Fibroblast of lung (primary cell): ENCODE results near the gene MYO10. TPM values are rescaled to one million over a fixed set of nuclear protein-coding genes. Genes with fewer than 3 reads are reported as not detected.
A peak's percentile ranks its signal among the peaks of the same experiment; 100 is the strongest.

Experiments used
- DNase-seq, 2 donors: peaks; one replicate each; pipeline versions ENCODE4 v3.0.0 to v3.0.0-alpha.2; 2010; ENCODE audit warnings: low read depth in 2 of 2
- H2AFZ ChIP-seq: 2 replicates; pipeline ENCODE4 v1.5.1; 2012; ENCODE audit warnings: low read length, control low read depth, inconsistent platforms
- H3K27ac ChIP-seq: 2 replicates; pipeline ENCODE4 v1.5.1; 2011; ENCODE audit warnings: low read length, control low read depth; ENCODE audit not compliant: insufficient read depth
- H3K27me3 ChIP-seq: 2 replicates; pipeline ENCODE4 v1.5.1; 2011; ENCODE audit warnings: mild to moderate bottlenecking, low read length; ENCODE audit not compliant: control insufficient read depth, insufficient read depth
- H3K36me3 ChIP-seq: 2 replicates; pipeline ENCODE4 v1.5.1; 2011; ENCODE audit warnings: low read length; ENCODE audit not compliant: control insufficient read depth, insufficient read depth
- H3K4me1 ChIP-seq: 2 replicates; pipeline ENCODE4 v1.5.1; 2011; ENCODE audit warnings: low read length; ENCODE audit not compliant: control insufficient read depth, insufficient read depth; ENCODE audit errors: extremely low read depth
- H3K4me2 ChIP-seq: 2 replicates; pipeline ENCODE4 v1.5.1; 2011; ENCODE audit warnings: low read length, control low read depth; ENCODE audit not compliant: insufficient read depth; ENCODE audit errors: extremely low read depth
- H3K4me3 ChIP-seq, 4 experiments: fragments of 200-600 bp in 1 of 4; sonication (generic) in 1 of 4; replicated peaks in 1 of 4; 2 replicates each; pipeline ENCODE4 v1.5.1; 2011 to 2016; ENCODE audit warnings: low read length in 4 of 4, low read depth in 3 of 4, mild to moderate bottlenecking in 3 of 4, control low read depth in 2 of 4, inconsistent platforms in 1 of 4, mixed read lengths in 1 of 4; ENCODE audit not compliant: insufficient read depth in 1 of 4; ENCODE audit errors: control extremely low read depth in 1 of 4
- H3K79me2 ChIP-seq: 2 replicates; pipeline ENCODE4 v1.5.1; 2012; ENCODE audit warnings: mild to moderate bottlenecking, low read length, inconsistent platforms; ENCODE audit not compliant: control insufficient read depth, insufficient read depth
- H3K9ac ChIP-seq: 2 replicates; pipeline ENCODE4 v1.5.1; 2011; ENCODE audit warnings: mild to moderate bottlenecking, low read length, control low read depth; ENCODE audit not compliant: insufficient read depth
- H3K9me3 ChIP-seq: 2 replicates; pipeline ENCODE4 v1.5.1; 2012; ENCODE audit warnings: low read depth, low read length; ENCODE audit not compliant: control insufficient read depth, insufficient read depth
- H4K20me1 ChIP-seq: 2 replicates; pipeline ENCODE4 v1.5.1; 2011; ENCODE audit warnings: low read length; ENCODE audit not compliant: control insufficient read depth, insufficient read depth; ENCODE audit errors: extremely low read depth
- EZH2 ChIP-seq: IDR thresholded peaks from 2 replicates; pipeline ENCODE4 v1.5.1; 2012; ENCODE audit warnings: low read length, control low read depth, mild to moderate bottlenecking; ENCODE audit errors: missing control alignments
- polyA plus RNA-seq, 2 donors: library from polyadenylated mRNA; depleted of rRNA in 1 of 2; stranded (reverse) in 1 of 2; unstranded in 1 of 2; fragments of >200 nt; gene quantifications; 2 replicates each; pipeline ENCODE4 v1.2.1, GENCODE V29; 2011 to 2012; ENCODE audit warnings: missing spikeins in 1 of 2
- total RNA-seq: library from RNA; depleted of rRNA; stranded (reverse); fragments of >200 nt; gene quantifications from 2 replicates; pipeline ENCODE4 v1.2.1, GENCODE V29; 2014
- TF ChIP-seq, protein P1 (sequence below), 2 donors: IDR thresholded peaks in 1 of 2; conservative IDR thresholded peaks in 1 of 2; 1 replicate in 1 of 2; 2 replicates in 1 of 2; pipeline ENCODE4 v1.5.1; 2011 to 2012; ENCODE audit warnings: low read length in 2 of 2, control low read depth in 1 of 2, inconsistent platforms in 1 of 2, low read depth in 1 of 2, mild to moderate bottlenecking in 1 of 2

The MYO10 gene
- total and polyA plus RNA-seq, 2 donors (not counting 1 experiment from before 2014, with no cell fraction given) = 16.6 to 82.2 TPM

DNA sequence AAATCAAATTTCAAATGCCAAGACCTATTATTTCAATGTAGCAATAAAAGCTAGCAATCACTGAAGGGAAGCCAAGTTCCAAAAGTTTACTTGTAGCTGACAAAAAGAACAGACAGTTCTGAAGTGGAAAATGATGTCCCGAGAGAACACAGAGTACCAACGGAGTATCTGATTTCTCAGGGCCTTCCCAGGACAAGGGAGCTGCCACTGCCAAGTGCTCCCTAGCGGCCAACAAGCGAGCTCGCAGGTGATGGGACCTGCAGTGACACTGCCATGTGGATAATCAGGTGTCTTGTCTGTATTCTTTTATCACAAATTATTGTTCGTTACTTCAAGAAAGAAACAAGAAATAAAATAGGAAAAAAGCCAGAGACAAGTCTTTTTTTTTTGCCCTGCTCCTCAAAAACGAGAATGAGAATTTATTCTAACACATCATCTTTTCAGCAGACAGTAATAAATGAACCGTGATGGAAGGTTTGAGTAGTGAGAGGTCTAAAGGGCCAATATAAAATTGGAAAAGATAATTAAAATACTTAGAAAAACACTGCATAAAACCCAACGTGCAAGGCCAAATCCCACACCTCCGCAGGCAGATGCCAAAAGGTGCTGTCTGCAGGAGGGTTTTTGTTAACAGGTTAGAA lies 159.4 kb downstream of the MYO10 start:
- H3K27ac ChIP-seq = no peak overlapping the region
- H3K36me3 ChIP-seq = peaks cover 3% of the 10 kb centered on the region
- no peaks in the 10 kb centered on the region for H4K20me1 ChIP-seq
- TF ChIP-seq EZH2 = no peak
- TF ChIP-seq, protein P1, sequence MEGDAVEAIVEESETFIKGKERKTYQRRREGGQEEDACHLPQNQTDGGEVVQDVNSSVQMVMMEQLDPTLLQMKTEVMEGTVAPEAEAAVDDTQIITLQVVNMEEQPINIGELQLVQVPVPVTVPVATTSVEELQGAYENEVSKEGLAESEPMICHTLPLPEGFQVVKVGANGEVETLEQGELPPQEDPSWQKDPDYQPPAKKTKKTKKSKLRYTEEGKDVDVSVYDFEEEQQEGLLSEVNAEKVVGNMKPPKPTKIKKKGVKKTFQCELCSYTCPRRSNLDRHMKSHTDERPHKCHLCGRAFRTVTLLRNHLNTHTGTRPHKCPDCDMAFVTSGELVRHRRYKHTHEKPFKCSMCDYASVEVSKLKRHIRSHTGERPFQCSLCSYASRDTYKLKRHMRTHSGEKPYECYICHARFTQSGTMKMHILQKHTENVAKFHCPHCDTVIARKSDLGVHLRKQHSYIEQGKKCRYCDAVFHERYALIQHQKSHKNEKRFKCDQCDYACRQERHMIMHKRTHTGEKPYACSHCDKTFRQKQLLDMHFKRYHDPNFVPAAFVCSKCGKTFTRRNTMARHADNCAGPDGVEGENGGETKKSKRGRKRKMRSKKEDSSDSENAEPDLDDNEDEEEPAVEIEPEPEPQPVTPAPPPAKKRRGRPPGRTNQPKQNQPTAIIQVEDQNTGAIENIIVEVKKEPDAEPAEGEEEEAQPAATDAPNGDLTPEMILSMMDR (conservative IDR thresholded peaks at IDR 0.05 in 1 of 2, IDR thresholded peaks at IDR 0.05 in 1 of 2; ENCODE audit: low read depth in 1 of 2, low read length in 2 of 2) = peak in 1 of 2 donors; percentile 26
- H2AFZ ChIP-seq = no peak overlapping the region
- DNase-seq = peak in 1 of 2 donors; percentile 44
- H3K9ac ChIP-seq = no peak overlapping the region
- H3K4me2 ChIP-seq = no peak overlapping the region
- no peaks in the 10 kb centered on the region for H3K27me3 ChIP-seq
- H3K4me3 ChIP-seq = no peak overlapping the region
- H3K4me1 ChIP-seq = peaks cover 2% of the 10 kb centered on the region
- H3K79me2 ChIP-seq = no peaks in the 10 kb centered on the region
- no peaks in the 10 kb centered on the region for H3K9me3 ChIP-seq

DNA sequence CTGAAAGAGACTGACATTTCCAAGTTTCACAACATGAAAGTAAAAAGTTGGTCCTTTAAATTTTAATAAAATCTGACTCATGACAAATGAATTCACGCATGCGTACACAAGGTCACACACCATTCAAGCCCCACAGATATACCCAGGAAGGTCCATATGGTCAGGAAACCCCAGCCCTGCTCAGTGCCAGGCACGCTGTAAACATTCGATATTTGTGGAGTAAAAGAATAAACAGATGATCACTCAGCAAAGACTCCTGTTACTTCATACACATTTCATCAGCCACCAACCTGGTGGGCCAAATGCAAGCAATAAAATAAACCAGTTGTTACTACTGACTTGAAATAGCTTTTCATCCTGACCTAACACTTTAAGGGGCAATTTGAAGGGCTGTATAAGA lies 161.3 kb downstream of the MYO10 start:
- Histone ChIP-seq H3K9ac (no peak overlapping the region), H2AFZ (no peak overlapping the region), H3K4me1 (peaks cover 2% of the 10 kb centered on the region), H3K27ac (no peak overlapping the region), H3K4me3 (no peak overlapping the region), H3K4me2 (no peak overlapping the region), H3K27me3 (no peaks in the 10 kb centered on the region), H4K20me1 (no peaks in the 10 kb centered on the region), H3K36me3 (peaks cover 3% of the 10 kb centered on the region), H3K79me2 (no peaks in the 10 kb centered on the region), H3K9me3 (no peaks in the 10 kb centered on the region)
- DNase-seq = peak in 1 of 2 donors; percentile 93
- no peak for TF ChIP-seq EZH2
- TF ChIP-seq, protein P1 (conservative IDR thresholded peaks at IDR 0.05 in 1 of 2, IDR thresholded peaks at IDR 0.05 in 1 of 2; ENCODE audit: low read depth in 1 of 2, low read length in 2 of 2) = no peak

DNA sequence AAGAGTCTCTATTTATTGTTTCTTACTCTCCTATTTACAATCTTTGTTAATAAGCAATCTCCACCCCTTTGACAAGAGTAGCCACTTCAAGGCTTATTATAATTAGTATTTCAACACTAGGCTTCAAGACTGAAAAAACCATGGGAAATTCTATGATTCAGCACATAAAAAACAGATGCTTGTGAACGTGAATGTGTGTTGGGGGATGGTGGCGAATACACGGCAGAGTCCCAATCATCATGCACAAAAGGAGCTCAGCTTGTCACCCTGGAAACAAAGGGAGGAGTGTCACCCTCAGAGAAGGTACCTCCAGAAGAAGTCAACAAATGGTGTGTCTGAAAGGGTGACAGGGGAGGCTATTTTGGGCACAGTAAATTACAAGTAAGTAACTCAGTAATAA lies 162.1 kb downstream of the MYO10 start:
- H4K20me1 ChIP-seq = no peaks in the 10 kb centered on the region
- DNase-seq = peak; percentile 21 to 29
- H3K4me2 ChIP-seq = no peak overlapping the region
- H2AFZ ChIP-seq = no peak overlapping the region
- H3K79me2 ChIP-seq = no peaks in the 10 kb centered on the region
- peaks cover 3% of the 10 kb centered on the region for H3K36me3 ChIP-seq
- no peaks in the 10 kb centered on the region for H3K27me3 ChIP-seq
- no peak overlapping the region for H3K9ac ChIP-seq
- no peak overlapping the region for H3K27ac ChIP-seq
- H3K9me3 ChIP-seq = no peaks in the 10 kb centered on the region
- H3K4me3 ChIP-seq = no peak overlapping the region
- peaks cover 2% of the 10 kb centered on the region for H3K4me1 ChIP-seq
- TF ChIP-seq, protein P1 (conservative IDR thresholded peaks at IDR 0.05 in 1 of 2, IDR thresholded peaks at IDR 0.05 in 1 of 2; ENCODE audit: low read depth in 1 of 2, low read length in 2 of 2) = no peak
- no peak for TF ChIP-seq EZH2
